ENCODE data around the gene METAP2. TPM values are rescaled to one million over a fixed set of nuclear protein-coding genes. Genes with fewer than 3 reads are reported as not detected.

Gene METAP2
- total RNA-seq, 2 experiments from 2014 or later = 129 to 133 TPM

DNA sequence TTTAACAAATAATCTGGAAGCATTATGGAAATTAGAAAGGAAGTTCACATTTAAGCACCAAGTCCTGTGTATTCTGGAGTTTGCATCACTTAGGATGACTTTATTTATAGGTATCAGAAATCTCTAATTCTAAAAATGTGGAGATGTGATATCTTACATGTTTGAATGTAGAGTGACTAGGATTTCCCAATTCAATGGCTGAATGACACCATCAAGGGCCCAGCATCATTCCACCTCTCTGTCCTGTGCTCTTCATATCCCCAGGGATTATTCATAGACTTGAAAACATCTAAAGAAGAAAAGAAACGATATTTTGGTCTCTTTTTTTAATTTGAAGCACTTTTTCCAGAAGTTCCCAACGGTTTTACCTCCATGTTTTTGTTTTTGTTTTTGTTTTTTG is 15.2 kb upstream of the METAP2 start:
- DNase-seq (no peak), ATAC-seq (no peak)
- Mint-ChIP-seq H3K27ac (no peak overlapping the region), H3K36me3 (ENCODE audit: low read depth) (peaks cover 4% of the 10 kb centered on the region), H3K4me3 (no peak overlapping the region), H3K27me3 (peaks cover 1% of the 10 kb centered on the region), H3K9me3 (peaks cover 11% of the 10 kb centered on the region), H3K4me1 (ENCODE audit: low read depth) (no peaks in the 10 kb centered on the region)
- intact Hi-C loops (cut with micrococcal nuclease) = no loop called here
- CTCF ChIA-PET = no interaction called here
- POLR2A ChIA-PET = interaction anchor here (0.7 kb wide), 1 partner anchor 459 kb away, joined by 3 read pairs; no protein-coding TSS in a partner anchor
- TF ChIP-seq, protein P1, sequence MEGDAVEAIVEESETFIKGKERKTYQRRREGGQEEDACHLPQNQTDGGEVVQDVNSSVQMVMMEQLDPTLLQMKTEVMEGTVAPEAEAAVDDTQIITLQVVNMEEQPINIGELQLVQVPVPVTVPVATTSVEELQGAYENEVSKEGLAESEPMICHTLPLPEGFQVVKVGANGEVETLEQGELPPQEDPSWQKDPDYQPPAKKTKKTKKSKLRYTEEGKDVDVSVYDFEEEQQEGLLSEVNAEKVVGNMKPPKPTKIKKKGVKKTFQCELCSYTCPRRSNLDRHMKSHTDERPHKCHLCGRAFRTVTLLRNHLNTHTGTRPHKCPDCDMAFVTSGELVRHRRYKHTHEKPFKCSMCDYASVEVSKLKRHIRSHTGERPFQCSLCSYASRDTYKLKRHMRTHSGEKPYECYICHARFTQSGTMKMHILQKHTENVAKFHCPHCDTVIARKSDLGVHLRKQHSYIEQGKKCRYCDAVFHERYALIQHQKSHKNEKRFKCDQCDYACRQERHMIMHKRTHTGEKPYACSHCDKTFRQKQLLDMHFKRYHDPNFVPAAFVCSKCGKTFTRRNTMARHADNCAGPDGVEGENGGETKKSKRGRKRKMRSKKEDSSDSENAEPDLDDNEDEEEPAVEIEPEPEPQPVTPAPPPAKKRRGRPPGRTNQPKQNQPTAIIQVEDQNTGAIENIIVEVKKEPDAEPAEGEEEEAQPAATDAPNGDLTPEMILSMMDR (IDR thresholded peaks at IDR 0.05) = no peak

GRCh38 chr12:95459310-95459709 is 14.6 kb upstream of the METAP2 start:
- Mint-ChIP-seq H3K4me3 (no peak overlapping the region), H3K27me3 (peaks cover 1% of the 10 kb centered on the region), H3K36me3 (ENCODE audit: low read depth) (peaks cover 4% of the 10 kb centered on the region), H3K9me3 (peaks cover 11% of the 10 kb centered on the region), H3K4me1 (ENCODE audit: low read depth) (no peaks in the 10 kb centered on the region), H3K27ac (no peak overlapping the region)
- TF ChIP-seq, protein P1 (IDR thresholded peaks at IDR 0.05) = no peak
- DNase-seq (no peak), ATAC-seq (no peak)
- CTCF ChIA-PET = no interaction called here
- POLR2A ChIA-PET = interaction anchor here (1.5 kb wide), 1 partner anchor 14 kb away, joined by 4 read pairs; the partner anchor contains the start of gene METAP2
- intact Hi-C loops (cut with micrococcal nuclease) = no loop called here

GRCh38 chr12:95460105-95460504 is 13.8 kb upstream of the METAP2 start:
- peaks cover 11% of the 10 kb centered on the region for H3K9me3 Mint-ChIP-seq
- peaks cover 1% of the 10 kb centered on the region for H3K27me3 Mint-ChIP-seq
- no peak for DNase-seq
- peaks cover 4% of the 10 kb centered on the region for H3K36me3 Mint-ChIP-seq (ENCODE audit: low read depth)
- TF ChIP-seq, protein P1 (IDR thresholded peaks at IDR 0.05) = no peak
- ATAC-seq = no peak
- no peak overlapping the region for H3K27ac Mint-ChIP-seq
- ChIA-PET CTCF (no interaction called here), POLR2A (interaction anchor here (0.6 to 1.5 kb wide), 2 partner anchors 13 to 58 kb away, joined by 3 to 4 read pairs; partner anchors contain the start of gene METAP2)
- intact Hi-C loops (cut with micrococcal nuclease) = no loop called here
- H3K4me1 Mint-ChIP-seq (ENCODE audit: low read depth) = no peaks in the 10 kb centered on the region
- no peak overlapping the region for H3K4me3 Mint-ChIP-seq

DNA sequence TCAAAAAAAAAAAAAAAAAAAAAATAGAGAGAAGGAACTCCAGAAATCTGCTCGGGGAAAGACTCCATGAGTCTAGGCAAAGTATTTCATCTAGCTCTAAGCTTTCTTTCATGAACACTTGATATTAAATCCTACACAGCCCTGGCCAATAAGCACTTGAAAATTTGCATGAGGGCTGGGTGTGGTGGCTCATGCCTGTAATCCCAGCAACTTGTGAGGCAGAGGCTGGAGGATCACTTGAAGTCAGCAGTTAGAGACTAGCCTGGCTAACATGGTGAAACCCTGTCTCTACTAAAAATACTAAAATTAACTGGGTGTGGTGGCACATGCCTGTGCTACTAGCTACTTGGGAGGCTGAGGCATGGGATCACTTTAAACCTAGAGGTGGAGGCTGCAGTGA is 13.1 kb upstream of the METAP2 start:
- ChIA-PET POLR2A (interaction anchor here (0.6 kb wide), 1 partner anchor 58 kb away, joined by 3 read pairs; no protein-coding TSS in a partner anchor), CTCF (no interaction called here)
- intact Hi-C loops (cut with micrococcal nuclease) = no loop called here
- Mint-ChIP-seq H3K27ac (no peak overlapping the region), H3K4me1 (ENCODE audit: low read depth) (no peaks in the 10 kb centered on the region), H3K9me3 (peaks cover 9% of the 10 kb centered on the region), H3K36me3 (ENCODE audit: low read depth) (peaks cover 4% of the 10 kb centered on the region), H3K27me3 (peaks cover 1% of the 10 kb centered on the region), H3K4me3 (no peak overlapping the region)
- DNase-seq (no peak), ATAC-seq (no peak)
- TF ChIP-seq, protein P1 (IDR thresholded peaks at IDR 0.05) = no peak

DNA sequence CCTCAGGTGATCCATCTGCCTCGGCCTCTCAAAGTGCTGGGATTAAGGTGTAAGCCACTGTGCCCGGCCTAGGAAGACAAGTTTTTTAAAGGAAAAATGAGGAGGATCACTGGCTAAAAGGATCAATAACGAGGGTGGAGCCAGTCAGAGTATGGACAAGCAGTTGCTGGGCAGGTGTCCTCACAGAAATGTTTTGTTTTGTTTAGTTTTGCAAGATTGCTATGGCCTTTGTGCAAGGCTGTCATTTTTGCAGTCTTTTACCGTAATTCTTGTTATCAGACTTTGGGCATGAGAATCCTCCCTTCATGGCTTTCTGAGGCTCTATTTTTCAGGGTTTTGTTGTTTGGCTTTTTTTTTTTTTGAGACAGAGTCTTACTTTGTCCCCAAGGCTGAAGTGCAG is 11.9 kb upstream of the METAP2 start:
- Mint-ChIP-seq H3K4me3 (no peak overlapping the region), H3K27me3 (peaks cover 1% of the 10 kb centered on the region), H3K27ac (no peak overlapping the region), H3K36me3 (ENCODE audit: low read depth) (peaks cover 4% of the 10 kb centered on the region), H3K4me1 (ENCODE audit: low read depth) (no peaks in the 10 kb centered on the region), H3K9me3 (peaks cover 6% of the 10 kb centered on the region)
- no peak for ATAC-seq
- DNase-seq = no peak
- TF ChIP-seq, protein P1 (IDR thresholded peaks at IDR 0.05) = no peak
- intact Hi-C loops (cut with micrococcal nuclease) = no loop called here
- CTCF ChIA-PET = no interaction called here
- POLR2A ChIA-PET = no interaction called here
